GM21825 (cell line): Measurements from ENCODE around the gene TM4SF5.

Experiments
- ATAC-seq: cut with Tn5 transposase; IDR thresholded peaks from one replicate; pipeline ENCODE4 v1.9.1; 2021; ENCODE audit warnings: mild to moderate bottlenecking, moderate library complexity; ENCODE audit not compliant: unreplicated experiment

Gene TM4SF5

DNA sequence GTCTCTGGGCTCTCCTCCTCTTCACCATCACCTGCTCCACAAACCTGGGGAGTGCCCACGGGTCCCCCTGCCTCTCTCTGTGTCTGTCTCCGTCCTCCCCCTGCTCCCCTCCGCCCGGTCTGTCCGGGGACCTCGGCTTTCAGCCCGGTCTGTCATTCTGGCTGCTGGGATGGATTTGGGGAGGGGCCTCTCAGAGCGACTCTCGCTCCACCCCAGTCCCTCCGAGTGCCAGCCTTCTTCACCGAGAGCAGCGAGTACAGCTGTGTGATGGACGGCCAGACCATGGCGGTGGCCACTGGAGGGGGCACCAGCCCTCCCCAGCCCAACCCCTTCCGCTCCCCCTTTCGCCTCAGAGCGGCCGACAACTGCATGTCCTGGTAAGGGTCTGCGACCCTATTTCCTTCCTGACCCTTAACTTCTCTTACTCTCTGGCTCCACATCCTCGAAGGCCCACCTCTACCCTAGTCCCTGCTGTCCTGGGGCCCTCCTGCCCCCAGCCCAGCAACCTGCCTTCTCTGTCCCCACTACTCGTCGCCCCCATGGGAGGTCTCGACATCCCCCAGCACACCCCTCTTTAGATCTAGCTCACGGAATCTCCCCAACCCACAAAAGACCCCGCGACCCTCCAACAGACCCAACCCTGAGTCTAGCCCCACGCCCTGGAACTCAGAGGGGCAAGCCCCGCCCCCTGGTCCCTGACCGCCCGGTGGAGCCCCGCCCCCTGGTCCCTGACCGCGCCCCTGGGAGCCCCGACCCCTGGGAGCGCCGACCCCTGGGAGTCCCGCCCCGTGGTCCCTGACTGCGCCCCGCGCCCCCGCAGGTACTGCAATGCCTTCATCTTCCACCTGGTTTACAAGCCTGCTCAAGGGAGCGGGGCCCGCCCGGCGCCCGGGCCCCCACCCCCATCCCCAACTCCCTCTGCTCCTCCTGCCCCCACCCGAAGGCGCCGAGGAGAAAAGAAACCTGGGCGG is 26.4 kb upstream of the TM4SF5 start:
- no peak for ATAC-seq

DNA sequence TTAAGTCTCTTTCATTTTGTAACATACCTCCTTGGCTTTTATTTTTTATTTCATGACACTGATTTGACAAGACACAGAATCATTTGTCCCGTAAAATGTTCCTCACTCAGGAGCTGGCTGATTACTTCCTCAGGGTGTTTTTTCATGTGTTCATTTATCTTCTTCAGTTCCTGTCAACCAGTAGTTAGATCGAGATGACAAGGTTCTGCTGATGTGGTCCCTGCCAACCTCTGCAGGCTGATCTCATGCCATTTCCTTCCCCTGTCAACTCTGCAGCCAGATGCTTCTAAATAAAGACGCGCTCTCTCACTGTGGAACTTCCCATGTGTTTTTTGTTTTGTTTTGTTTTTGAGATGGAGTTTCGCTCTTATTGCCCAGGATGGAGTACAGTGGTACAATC is 23.8 kb upstream of the TM4SF5 start:
- no peak for ATAC-seq

DNA sequence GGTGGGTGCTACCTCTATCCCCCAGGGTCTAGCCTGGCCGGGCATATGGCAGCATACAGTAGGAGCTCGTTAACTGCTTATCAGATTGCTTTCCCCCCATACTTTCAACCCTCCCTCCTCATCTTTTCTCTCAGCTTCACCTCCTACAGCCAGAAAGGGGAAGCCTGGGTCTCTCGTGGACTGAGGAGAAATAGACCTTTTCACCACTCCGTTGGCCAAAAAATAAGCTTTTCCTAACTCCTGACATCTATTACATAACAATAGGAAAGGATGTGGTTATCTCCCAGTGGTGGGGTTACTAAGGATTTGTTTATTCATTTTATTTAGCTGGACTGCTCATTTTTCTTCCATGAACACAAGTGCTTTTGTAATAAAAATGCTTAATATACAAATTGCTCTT is 23.0 kb upstream of the TM4SF5 start:
- no peak for ATAC-seq

DNA sequence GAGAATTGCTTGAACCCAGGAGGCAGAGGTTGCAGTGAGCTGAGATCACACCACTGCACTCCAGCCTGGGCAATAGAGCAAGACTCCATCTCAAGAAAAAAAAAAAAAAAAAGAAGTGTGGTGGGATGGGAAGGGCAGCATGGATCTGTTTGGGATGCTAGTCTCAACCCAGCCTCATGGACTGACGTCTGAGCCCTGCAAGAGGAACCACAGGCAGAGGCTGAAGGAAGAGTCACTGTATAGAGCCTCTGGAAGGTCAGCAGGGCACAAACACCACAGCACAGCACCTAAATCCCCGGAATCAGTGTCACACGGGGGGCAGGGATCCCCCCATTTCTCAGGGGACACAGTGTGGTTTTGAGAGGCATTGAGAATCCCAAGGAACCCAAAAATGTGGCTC is 21.1 kb upstream of the TM4SF5 start:
- ATAC-seq = no peak

DNA sequence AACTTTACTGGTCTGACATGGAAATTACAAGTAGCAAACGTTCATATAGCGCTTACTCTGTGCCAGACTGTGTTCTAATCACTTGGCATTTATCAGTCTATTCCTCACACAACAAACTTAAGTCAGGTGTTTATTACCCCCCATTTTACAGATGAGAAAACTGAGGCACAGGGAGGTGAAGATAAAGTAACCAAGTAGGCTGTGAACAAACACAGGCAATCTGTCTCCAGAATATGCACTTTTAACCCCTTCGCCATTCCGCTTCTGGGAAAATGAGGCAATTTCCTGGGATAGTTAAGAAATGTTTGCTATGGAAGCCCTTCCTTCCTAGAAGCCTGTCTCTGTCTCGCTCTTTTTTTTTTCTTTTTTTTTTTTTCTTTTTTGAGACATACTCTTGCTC is 19.8 kb upstream of the TM4SF5 start:
- no peak for ATAC-seq

DNA sequence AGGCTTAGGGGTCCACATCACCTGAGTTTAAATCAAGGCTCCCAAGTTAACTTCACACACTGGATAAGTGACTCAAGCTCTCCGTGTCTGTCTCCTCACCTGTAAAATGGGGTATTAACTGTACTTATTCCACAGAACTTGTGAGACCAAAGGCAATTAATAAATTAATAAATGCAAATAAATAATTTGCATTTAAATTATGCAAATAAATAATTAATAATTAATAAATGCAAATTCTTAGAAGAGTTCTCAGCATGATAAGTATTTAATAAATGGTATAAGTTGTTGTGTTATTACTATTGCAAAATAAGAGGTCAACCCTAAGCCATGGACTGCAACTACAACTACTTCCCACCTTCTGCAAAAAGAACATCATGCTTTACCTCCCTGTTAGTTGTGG is 18.3 kb upstream of the TM4SF5 start:
- no peak for ATAC-seq

DNA sequence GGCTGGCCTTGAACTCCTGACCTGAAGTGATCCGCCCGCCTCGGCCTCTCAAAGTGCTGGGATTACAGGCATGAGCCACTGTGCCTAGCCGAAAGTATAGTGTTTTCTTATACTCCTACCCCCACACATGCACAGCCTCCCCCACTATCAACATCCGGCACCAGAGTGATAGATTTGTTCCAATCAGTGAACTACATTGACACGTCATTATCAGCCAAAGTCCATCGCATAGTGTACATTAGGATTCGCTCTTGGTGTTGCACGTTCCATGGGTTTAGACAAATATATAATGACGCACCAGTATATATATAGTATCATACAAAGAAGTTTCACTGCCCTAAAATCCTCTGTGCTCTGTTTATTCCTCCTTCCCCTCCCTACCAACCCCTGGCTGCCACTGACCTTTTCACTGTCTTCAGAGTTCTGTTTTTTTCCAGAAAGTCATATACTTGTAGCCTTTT is 11.9 kb upstream of the TM4SF5 start:
- ATAC-seq = no peak

DNA sequence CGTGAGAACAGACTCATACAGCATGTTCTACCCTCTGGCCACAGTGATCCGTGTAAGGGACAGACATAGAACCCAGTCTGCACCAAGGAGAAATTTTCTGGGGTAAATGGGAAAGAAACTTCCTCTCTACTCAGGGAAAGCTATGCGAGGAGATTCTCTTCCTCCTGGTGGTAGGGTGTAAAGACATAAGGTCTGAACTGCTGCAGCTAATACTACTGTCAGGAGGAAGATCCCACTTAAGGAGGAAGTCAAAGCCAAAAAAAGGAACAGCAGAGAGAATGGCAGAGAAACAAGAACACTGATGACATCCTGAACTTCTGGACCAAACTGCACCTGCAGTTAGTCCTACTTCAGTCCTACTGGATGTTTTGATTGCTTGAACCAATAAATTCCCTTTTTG is 7.1 kb upstream of the TM4SF5 start:
- ATAC-seq = no peak

DNA sequence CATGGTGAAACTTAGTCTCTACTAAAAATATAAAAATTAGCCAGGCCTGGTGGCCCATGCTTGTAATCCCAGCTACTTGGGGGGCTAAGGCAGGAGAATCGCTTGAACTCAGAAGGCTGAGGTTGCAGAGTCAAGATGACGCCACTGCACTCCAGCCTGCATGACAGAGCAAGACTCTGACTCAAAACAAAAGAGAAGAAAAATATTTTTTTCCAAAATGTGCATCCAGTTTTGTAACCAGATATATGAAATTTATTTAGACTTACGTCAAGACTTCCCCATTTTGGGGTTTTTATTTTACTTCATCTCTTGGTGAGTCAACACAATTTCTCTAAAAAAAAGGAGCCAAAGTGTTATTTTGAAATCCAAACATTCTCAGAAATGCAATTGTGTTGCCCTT is 5.5 kb upstream of the TM4SF5 start:
- ATAC-seq = no peak

DNA sequence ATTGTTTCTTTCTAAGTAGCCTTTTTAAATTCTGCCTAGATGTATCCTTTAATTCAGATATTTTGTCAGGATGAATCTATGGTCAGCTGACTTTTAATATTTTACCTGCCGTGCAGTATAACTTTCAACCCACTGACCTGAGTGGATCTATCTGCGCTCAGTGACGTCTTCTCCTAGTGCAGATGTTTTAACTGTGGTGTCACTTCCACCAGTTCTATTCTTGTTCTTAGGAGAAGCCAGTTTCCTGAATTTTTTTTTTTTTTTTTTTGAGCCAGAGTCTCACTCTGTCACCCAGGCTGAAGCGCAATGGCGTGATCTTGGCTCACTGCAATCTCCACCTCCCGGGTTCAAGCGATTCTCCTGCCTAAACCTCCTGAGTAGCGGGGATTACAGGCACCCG is 5.0 kb upstream of the TM4SF5 start:
- ATAC-seq = no peak

DNA sequence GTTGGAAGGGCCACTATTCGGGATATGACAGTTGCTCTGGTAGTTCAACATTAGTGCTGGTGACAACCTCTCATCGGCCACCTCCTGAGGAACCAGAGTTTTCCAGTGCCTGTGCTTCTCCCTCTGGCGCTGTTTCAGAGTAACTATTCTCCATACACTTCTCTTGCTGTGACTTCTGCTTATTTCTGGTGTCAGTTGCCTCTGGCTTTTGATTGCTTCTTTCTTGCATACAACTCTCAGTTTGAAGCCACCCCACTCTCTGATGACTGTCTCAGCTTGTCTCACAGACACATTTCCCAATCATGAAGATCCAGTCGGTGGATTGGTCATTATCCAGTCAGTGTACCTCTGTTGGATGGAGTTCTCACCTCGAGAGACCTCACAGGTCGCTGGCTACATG is 3.4 kb upstream of the TM4SF5 start:
- ATAC-seq = no peak

DNA sequence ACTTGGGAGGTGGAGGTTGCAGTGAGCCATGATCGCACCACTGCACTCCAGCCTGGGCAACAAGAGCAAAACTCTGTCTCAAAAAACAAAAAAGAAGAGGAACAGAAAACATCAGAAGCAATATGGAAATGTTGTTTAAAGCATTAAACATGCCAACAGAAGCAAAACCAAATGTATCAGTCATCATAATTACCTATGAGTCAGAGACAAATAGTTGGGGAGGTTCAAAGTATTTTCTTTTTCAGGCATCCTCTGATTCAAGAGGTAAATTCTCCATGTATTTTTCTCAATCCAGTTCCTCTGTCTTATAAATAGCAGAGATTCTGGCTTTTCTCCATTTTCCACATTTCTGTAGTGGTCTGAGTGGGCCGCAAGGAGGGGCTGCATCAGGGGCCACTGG is 2.1 kb upstream of the TM4SF5 start:
- ATAC-seq = no peak

DNA sequence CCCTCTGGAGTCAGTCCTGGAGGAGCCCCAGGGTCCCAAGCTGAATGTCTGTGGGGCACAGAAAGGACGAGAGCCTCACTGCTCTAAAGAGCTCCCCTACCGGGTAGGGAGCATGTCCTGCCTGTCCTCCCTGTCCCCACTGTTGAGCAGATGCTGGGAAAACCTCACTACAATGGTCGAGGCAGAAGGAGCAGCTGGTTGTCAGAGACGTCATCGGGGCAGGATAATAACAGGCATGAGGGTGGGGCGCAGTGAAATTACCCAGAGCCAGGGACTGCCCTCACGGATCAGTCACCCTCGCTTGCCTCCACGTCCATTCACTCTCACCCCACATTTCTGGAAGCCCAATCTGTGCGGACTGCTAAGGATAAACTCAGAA is 538 bp downstream of the TM4SF5 start:
- no peak for ATAC-seq

DNA sequence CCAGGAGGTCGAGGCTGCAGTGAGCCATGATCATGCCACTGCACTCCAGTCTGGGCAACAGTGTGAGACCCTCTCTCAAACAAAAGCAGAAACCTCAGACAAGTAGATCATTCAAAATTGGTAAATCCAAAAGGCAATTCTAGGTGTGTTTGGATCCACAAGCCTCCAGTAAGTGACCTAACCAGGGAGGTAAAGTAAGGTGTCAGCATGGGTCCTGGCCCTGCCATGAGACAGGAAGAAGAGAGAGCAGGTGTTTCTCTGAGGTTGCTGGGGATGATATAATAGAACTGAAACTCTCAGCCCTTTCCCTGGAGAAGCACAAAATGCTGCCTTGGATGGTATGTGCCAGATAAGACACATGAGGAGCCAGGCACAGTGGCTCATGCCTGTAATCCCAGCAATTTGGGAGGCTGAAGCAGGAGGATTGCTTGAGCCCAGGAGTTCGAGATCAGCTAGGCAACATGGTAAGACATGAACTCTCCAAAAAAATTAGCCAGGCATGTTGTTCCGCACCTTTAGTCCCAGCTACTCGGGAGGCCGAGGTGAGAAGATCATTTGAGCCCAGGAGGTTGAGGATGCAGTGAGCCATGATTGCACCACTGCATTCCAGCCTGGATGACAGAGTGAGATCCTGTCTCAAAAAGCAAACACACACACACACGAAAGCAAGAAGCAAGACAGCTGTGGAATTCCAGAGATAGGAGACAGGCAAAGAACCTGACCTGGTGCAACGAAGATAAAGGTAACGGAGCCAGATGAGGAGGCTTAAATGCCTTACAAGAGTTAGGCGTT is 6.5 kb downstream of the TM4SF5 start:
- no peak for ATAC-seq

DNA sequence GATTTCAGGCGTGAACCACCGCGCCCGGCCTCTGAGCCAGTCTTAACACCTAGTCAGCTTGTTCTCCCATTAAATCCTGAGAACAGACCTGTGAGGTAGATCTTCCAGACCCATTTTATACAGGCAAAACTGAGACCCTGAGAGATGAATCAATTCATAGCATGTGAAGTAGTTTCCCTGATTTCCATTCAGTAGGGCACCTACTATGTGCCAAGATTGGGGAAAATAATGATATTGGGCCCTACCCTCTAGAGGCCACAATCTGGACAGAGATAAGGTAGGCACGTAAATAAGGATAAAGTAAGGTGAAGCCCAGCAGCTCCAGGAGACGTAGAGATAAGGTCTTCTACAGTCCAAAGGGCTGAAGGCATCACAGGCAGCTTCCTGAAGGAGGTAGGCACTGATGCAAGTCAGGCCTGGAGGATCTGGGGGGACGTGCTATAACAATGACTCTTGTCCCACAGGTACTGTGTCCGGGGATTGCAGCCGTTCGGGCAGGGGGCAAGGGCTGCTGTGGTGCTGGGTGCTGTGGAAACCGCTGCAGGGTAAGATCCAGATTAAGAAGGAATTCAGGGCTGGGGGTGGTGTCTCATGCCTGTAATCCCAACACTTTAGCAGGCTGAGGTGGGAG is 8.8 kb downstream of the TM4SF5 start:
- ATAC-seq = no peak

DNA sequence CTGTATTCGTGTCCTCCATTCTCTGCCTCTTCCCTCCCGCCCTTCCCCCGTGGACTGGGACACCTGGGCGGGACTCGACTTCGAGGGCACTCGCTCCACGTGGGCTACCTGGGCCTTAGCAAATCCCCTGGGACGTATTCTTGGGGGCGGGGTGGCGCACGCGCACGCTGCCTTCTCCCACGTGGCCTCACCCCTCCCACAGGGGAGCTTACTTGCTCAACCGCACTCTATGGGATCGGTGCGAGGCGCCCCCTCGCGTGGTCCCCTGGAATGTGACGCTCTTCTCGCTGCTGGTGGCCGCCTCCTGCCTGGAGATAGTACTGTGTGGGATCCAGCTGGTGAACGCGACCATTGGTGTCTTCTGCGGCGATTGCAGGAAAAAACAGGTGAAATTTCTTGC is 11.0 kb downstream of the TM4SF5 start:
- ATAC-seq = no peak

DNA sequence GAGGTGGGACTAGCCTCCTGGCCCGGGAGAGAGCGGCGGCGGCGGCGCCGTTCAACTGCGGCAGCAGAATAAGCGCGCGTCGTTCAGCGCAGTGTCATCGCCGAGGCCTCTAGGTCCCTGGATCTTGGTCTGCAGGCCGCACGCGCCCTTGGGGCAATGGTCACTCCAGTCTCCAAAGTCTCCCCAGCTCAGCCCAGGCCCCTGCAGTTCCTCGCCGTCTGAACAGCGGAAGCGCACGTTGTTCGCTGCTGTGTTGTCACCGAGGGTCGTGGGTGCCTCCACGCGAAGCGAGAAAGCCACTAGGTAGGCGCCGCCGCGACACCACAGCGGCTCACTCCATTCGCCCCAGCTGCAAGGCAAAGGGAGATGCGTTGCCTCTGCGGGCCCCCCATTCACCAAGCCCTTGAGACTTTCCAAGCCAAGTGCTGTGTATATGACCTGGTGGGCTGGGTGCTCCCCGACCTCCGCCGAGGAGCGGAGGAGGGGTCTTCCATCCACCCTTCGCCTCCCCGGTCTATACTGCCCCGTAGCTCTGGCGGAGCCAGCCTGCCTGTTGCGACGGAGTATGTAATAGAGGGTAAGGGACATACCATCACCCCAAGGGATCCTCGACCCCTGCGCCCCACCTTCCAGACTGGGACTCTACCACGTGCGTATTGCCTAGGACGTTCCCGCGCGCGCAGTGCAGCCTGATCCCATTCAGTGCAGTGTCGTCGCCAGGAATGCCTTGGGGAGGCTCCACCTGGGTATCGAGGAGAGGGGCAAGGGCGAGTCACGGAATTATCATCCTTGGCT is 13.8 kb downstream of the TM4SF5 start:
- no peak for ATAC-seq

DNA sequence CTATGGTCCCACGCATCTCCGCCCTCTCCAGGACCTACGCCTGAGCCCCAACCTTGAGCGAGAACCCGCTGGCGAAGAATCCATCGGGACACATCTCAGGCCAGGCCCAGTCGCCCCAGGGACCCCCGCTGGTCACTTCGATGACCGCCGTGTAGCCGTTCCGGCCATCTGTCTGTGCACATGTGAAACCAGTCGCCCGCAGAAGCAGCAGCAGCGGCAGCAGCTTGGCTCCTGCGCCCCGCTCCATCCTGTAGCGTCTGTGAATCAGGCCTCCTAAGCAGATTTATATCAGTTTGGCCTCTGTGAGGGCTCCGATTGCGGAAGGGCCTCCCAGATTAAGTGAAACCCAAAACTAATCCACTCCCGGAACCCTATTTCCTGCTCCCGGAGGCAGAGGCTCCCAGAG is 14.4 kb downstream of the TM4SF5 start, which contains the start of gene VMO1:
VMO1 (minus strand) TSS at position 259 of the 406 bp plus-strand sequence; CDS start at position 247, 12 bp downstream.
- no peak for ATAC-seq

DNA sequence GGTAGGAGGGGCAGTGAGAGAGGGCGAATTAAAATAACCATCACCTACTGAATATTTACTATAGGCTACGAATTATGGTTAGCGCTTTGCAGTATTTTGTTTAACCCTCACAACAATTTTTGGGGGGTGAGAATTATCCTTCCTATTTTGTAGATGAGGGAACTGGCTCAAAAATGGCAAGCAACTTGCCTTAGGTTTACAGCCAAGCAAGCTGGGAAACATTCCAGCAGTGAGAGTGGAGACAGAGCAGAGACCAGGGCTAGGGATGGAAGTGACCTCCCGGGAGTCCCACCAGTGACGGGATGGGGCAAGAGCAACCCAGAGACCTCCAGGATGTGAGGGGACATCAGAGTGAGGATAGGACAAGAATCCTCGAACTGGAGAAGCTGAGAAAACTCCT is 14.8 kb downstream of the TM4SF5 start:
- no peak for ATAC-seq

DNA sequence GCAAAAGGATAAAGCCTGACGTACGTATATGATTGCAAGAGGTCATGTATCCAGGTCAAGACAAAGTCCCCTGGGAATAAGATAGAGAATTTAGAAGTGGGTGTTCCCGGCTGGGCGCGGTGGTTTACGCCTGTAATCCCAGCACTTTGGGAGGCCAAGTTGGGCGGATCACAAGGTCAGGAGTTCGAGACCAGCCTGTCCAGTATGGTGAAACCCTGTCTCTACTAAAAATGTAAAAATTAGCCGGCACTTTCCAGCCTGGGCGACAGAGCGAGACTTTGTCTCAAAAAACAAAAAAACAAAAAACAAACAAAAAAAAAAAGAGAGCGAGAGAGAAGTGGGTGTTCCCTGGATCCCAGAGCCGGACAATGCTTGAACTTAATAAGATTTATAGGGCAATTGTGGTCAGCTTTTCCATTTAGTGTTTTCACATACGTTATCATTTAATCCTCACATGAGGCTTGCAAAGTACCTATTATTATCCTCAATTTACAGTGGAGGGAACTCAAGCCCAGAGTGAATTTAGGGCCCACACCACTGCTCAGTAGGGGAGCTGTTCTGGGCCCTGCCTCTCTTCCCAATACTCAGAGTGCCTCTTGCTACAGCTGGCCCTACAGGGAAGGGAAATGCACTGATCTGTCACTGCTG is 16.6 kb downstream of the TM4SF5 start:
- ATAC-seq = no peak
